ENCODE measurements around the gene ARAF.
"Not testable (repeated sequence)": the region's sequence is repeated elsewhere in the genome, so short reads cannot be mapped to it uniquely, and the experiment has no call there.

Gene ARAF

GRCh38 chrX:47587091-47587891 is 26.3 kb downstream of the ARAF start:
- Mint-ChIP-seq H3K27me3 (no peaks in the 10 kb centered on the region), H3K4me3 (no peak overlapping the region), H3K27ac (no peak overlapping the region), H3K9me3 (ENCODE audit: low read depth) (no peaks in the 10 kb centered on the region), H3K4me1 (ENCODE audit: low read depth) (peaks cover 14% of the 10 kb centered on the region), H3K36me3 (no peaks in the 10 kb centered on the region)

- no peaks in the 10 kb centered on the region for H3K36me3 Mint-ChIP-seq
- peaks cover 12% of the 10 kb centered on the region for H3K4me1 Mint-ChIP-seq (ENCODE audit: low read depth)
- no peaks in the 10 kb centered on the region for H3K9me3 Mint-ChIP-seq (ENCODE audit: low read depth)
- H3K4me3 Mint-ChIP-seq, result no peak overlapping the region
- no peaks in the 10 kb centered on the region for H3K27me3 Mint-ChIP-seq
- no peak overlapping the region for H3K27ac Mint-ChIP-seq
Measured at GRCh38 chrX:47587906-47588735, 27.1 kb downstream of the ARAF start.

GRCh38 chrX:47590984-47591383 is 30.0 kb downstream of the ARAF start:
- Mint-ChIP-seq H3K4me1 (ENCODE audit: low read depth) (peaks cover 8% of the 10 kb centered on the region), H3K27ac (no peak overlapping the region), H3K9me3 (ENCODE audit: low read depth) (no peaks in the 10 kb centered on the region), H3K27me3 (no peaks in the 10 kb centered on the region), H3K36me3 (no peaks in the 10 kb centered on the region), H3K4me3 (no peak overlapping the region)

GRCh38 chrX:47593522-47593921 is 32.5 kb downstream of the ARAF start:
- Mint-ChIP-seq H3K9me3 (ENCODE audit: low read depth) (no peaks in the 10 kb centered on the region), H3K27ac (no peak overlapping the region), H3K4me3 (no peak overlapping the region)

GRCh38 chrX:47595716-47596251 is 34.8 kb downstream of the ARAF start:
- Mint-ChIP-seq H3K4me3 (no peak overlapping the region), H3K9me3 (ENCODE audit: low read depth) (no peaks in the 10 kb centered on the region), H3K4me1 (ENCODE audit: low read depth) (peaks cover 19% of the 10 kb centered on the region), H3K27ac (peak overlapping the region; percentile 64), H3K36me3 (peaks cover 4% of the 10 kb centered on the region), H3K27me3 (no peaks in the 10 kb centered on the region)

More at GRCh38 chrX:47593522-47593921, 32.5 kb downstream of the ARAF start:
- Mint-ChIP-seq H3K27me3 (no peaks in the 10 kb centered on the region), H3K36me3 (peaks cover 4% of the 10 kb centered on the region), H3K4me1 (ENCODE audit: low read depth) (peaks cover 19% of the 10 kb centered on the region)

- H3K27ac Mint-ChIP-seq, result peak overlapping the region; percentile 64
- peaks cover 19% of the 10 kb centered on the region for H3K4me1 Mint-ChIP-seq (ENCODE audit: low read depth)
- H3K36me3 Mint-ChIP-seq, result peaks cover 4% of the 10 kb centered on the region
- H3K27me3 Mint-ChIP-seq, result no peaks in the 10 kb centered on the region
- no peak overlapping the region for H3K4me3 Mint-ChIP-seq
- no peaks in the 10 kb centered on the region for H3K9me3 Mint-ChIP-seq (ENCODE audit: low read depth)
Measured at GRCh38 chrX:47596256-47596655, 35.3 kb downstream of the ARAF start.

GRCh38 chrX:47597222-47597621 is 36.2 kb downstream of the ARAF start:
- Mint-ChIP-seq H3K9me3 (ENCODE audit: low read depth) (no peaks in the 10 kb centered on the region), H3K4me1 (ENCODE audit: low read depth) (peaks cover 19% of the 10 kb centered on the region), H3K27ac (no peak overlapping the region), H3K4me3 (no peak overlapping the region), H3K36me3 (peaks cover 4% of the 10 kb centered on the region), H3K27me3 (no peaks in the 10 kb centered on the region)

GRCh38 chrX:47603125-47603524 is 42.1 kb downstream of the ARAF start:
- not testable (repeated sequence) for H3K4me1 Mint-ChIP-seq (ENCODE audit: low read depth); H3K36me3 Mint-ChIP-seq; H3K27me3 Mint-ChIP-seq; H3K4me3 Mint-ChIP-seq; H3K9me3 Mint-ChIP-seq (ENCODE audit: low read depth); H3K27ac Mint-ChIP-seq

- H3K9me3 Mint-ChIP-seq (ENCODE audit: low read depth), result no peaks in the 10 kb centered on the region
- H3K27ac Mint-ChIP-seq, result no peak overlapping the region
- H3K4me1 Mint-ChIP-seq (ENCODE audit: low read depth), result peaks cover 5% of the 10 kb centered on the region
- no peaks in the 10 kb centered on the region for H3K36me3 Mint-ChIP-seq
- no peaks in the 10 kb centered on the region for H3K27me3 Mint-ChIP-seq
- H3K4me3 Mint-ChIP-seq, result no peak overlapping the region
Measured at GRCh38 chrX:47605024-47605423, 44.0 kb downstream of the ARAF start.

GRCh38 chrX:47607091-47607490 is 46.1 kb downstream of the ARAF start:
- no peaks in the 10 kb centered on the region for H3K27me3 Mint-ChIP-seq
- H3K4me1 Mint-ChIP-seq (ENCODE audit: low read depth), result peaks cover 5% of the 10 kb centered on the region
- no peaks in the 10 kb centered on the region for H3K36me3 Mint-ChIP-seq
- H3K27ac Mint-ChIP-seq, result no peak overlapping the region
- H3K4me3 Mint-ChIP-seq, result no peak overlapping the region
- no peaks in the 10 kb centered on the region for H3K9me3 Mint-ChIP-seq (ENCODE audit: low read depth)

- Mint-ChIP-seq H3K27ac (no peak overlapping the region), H3K27me3 (no peaks in the 10 kb centered on the region), H3K9me3 (ENCODE audit: low read depth) (no peaks in the 10 kb centered on the region), H3K4me3 (no peak overlapping the region), H3K4me1 (ENCODE audit: low read depth) (peaks cover 5% of the 10 kb centered on the region), H3K36me3 (no peaks in the 10 kb centered on the region)
Measured at GRCh38 chrX:47608130-47608810, 47.3 kb downstream of the ARAF start.

- no peak overlapping the region for H3K27ac Mint-ChIP-seq
- H3K9me3 Mint-ChIP-seq (ENCODE audit: low read depth), result no peaks in the 10 kb centered on the region
- H3K36me3 Mint-ChIP-seq, result no peaks in the 10 kb centered on the region
- no peaks in the 10 kb centered on the region for H3K27me3 Mint-ChIP-seq
- peaks cover 5% of the 10 kb centered on the region for H3K4me1 Mint-ChIP-seq (ENCODE audit: low read depth)
- H3K4me3 Mint-ChIP-seq, result no peak overlapping the region
Measured at GRCh38 chrX:47610511-47610910, 49.5 kb downstream of the ARAF start.

- Mint-ChIP-seq H3K27me3 (no peaks in the 10 kb centered on the region), H3K36me3 (no peaks in the 10 kb centered on the region), H3K27ac (no peak overlapping the region), H3K4me1 (ENCODE audit: low read depth) (peaks cover 5% of the 10 kb centered on the region), H3K9me3 (ENCODE audit: low read depth) (no peaks in the 10 kb centered on the region), H3K4me3 (no peak overlapping the region)
Measured at GRCh38 chrX:47611489-47611888, 50.5 kb downstream of the ARAF start.

- H3K9me3 Mint-ChIP-seq (ENCODE audit: low read depth), result no peaks in the 10 kb centered on the region
- H3K27me3 Mint-ChIP-seq, result no peaks in the 10 kb centered on the region
- no peak overlapping the region for H3K4me3 Mint-ChIP-seq
- H3K4me1 Mint-ChIP-seq (ENCODE audit: low read depth), result peaks cover 5% of the 10 kb centered on the region
- H3K27ac Mint-ChIP-seq, result no peak overlapping the region
- no peaks in the 10 kb centered on the region for H3K36me3 Mint-ChIP-seq
Measured at GRCh38 chrX:47611926-47612325, 50.9 kb downstream of the ARAF start.

GRCh38 chrX:47612418-47612817 is 51.4 kb downstream of the ARAF start:
- Mint-ChIP-seq H3K4me3 (no peak overlapping the region), H3K4me1 (ENCODE audit: low read depth) (peaks cover 5% of the 10 kb centered on the region), H3K27me3 (no peaks in the 10 kb centered on the region), H3K27ac (no peak overlapping the region), H3K9me3 (ENCODE audit: low read depth) (no peaks in the 10 kb centered on the region), H3K36me3 (no peaks in the 10 kb centered on the region)

Measured in activated naive CD8-positive, alpha-beta T cell (primary cell).